ENCODE results near the gene NLGN3. TPM values are rescaled to one million over a fixed set of nuclear protein-coding genes. Genes with fewer than 3 reads are reported as not detected.

Gene NLGN3
- total RNA-seq, 1 experiment from 2014 or later: 0.28 TPM

DNA sequence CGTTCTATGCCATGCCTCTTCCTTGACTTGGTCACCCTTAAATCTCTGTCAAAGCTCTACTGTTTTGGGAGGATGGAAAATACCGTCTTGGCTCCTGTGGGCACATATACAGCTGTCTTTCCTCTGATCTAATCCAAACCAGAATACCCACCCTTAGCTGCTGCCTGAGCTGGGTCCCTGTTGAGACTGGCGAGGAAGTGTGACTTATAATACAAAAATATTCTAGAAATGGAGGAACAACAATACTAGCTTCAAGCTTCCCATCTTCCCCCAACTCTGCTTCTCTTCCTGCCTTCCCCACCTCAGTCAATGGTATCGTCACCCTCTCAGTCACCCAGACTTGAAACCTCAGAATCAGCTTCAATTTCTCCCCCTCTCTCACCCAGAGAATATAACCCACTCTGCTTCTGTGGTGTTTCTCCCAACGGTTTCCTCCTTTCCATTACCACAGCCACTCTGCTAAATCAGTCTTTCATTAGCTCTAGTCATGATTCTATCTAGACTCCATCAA, 32.7 kb upstream of the NLGN3 start:
- TF ChIP-seq SIN3A (IDR thresholded peaks at IDR 0.05; ENCODE audit: borderline replicate concordance, insufficient read depth, low read depth, low read length): no peak
- no peak for TF ChIP-seq POLR2AphosphoS5 (IDR thresholded peaks at IDR 0.05; ENCODE audit: low read depth, low read length)
- TF ChIP-seq, protein P1, sequence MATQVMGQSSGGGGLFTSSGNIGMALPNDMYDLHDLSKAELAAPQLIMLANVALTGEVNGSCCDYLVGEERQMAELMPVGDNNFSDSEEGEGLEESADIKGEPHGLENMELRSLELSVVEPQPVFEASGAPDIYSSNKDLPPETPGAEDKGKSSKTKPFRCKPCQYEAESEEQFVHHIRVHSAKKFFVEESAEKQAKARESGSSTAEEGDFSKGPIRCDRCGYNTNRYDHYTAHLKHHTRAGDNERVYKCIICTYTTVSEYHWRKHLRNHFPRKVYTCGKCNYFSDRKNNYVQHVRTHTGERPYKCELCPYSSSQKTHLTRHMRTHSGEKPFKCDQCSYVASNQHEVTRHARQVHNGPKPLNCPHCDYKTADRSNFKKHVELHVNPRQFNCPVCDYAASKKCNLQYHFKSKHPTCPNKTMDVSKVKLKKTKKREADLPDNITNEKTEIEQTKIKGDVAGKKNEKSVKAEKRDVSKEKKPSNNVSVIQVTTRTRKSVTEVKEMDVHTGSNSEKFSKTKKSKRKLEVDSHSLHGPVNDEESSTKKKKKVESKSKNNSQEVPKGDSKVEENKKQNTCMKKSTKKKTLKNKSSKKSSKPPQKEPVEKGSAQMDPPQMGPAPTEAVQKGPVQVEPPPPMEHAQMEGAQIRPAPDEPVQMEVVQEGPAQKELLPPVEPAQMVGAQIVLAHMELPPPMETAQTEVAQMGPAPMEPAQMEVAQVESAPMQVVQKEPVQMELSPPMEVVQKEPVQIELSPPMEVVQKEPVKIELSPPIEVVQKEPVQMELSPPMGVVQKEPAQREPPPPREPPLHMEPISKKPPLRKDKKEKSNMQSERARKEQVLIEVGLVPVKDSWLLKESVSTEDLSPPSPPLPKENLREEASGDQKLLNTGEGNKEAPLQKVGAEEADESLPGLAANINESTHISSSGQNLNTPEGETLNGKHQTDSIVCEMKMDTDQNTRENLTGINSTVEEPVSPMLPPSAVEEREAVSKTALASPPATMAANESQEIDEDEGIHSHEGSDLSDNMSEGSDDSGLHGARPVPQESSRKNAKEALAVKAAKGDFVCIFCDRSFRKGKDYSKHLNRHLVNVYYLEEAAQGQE (IDR thresholded peaks at IDR 0.05; ENCODE audit: insufficient read depth in 1 of 2, low read depth in 2 of 2, low read length in 1 of 2): no peak
- TF ChIP-seq TCF7L2 (IDR thresholded peaks at IDR 0.05; ENCODE audit: low read depth, low read length): no peak
- no peak for TF ChIP-seq CTCF (IDR thresholded peaks at IDR 0.05)
- DNase-seq (ENCODE audit: low read depth, low spot score) (no peak), ATAC-seq (no peak)
- BruUV-seq (replicated peaks): no TSS peak
- ChIA-PET POLR2A (no interaction called here), CTCF (interaction anchor here (0.8 kb wide), 1 partner anchor 19 kb away, joined by 14 read pairs; no protein-coding TSS in a partner anchor)
- H3K27ac ChIP-seq (ENCODE audit: low read length): no peak overlapping the region
- H3K27me3 ChIP-seq (ENCODE audit: control insufficient read depth, insufficient read depth, low read length): no peaks in the 10 kb centered on the region
- no peaks in the 10 kb centered on the region for H3K4me1 ChIP-seq (ENCODE audit: control insufficient read depth, insufficient read depth, low read length)
- no peaks in the 10 kb centered on the region for H3K9me3 ChIP-seq (ENCODE audit: control insufficient read depth, insufficient read depth, low read depth, low read length)
- intact Hi-C loops (cut with micrococcal nuclease; ENCODE audit: unreplicated experiment) (no loop called here), in situ Hi-C loops (cut with HindIII; ENCODE audit: low pct_unique_long_range_greater_than_20kb, low sequenced_read_pairs) (no loop called here)
- H3K36me3 ChIP-seq (ENCODE audit: control insufficient read depth, insufficient read depth, low read length): no peaks in the 10 kb centered on the region
- no peak overlapping the region for H3K4me3 ChIP-seq (ENCODE audit: low read depth in 2 of 2, low read length in 2 of 2)

- ATAC-seq: no peak
- DNase-seq (ENCODE audit: low read depth, low spot score): no peak
- H3K4me1 ChIP-seq (ENCODE audit: control insufficient read depth, insufficient read depth, low read length): peaks cover 5% of the 10 kb centered on the region
- no peaks in the 10 kb centered on the region for H3K36me3 ChIP-seq (ENCODE audit: control insufficient read depth, insufficient read depth, low read length)
- H3K27me3 ChIP-seq (ENCODE audit: control insufficient read depth, insufficient read depth, low read length): no peaks in the 10 kb centered on the region
- no peak overlapping the region for H3K27ac ChIP-seq (ENCODE audit: low read length)
- TF ChIP-seq, protein P1 (IDR thresholded peaks at IDR 0.05; ENCODE audit: insufficient read depth in 1 of 2, low read depth in 2 of 2, low read length in 1 of 2): no peak
- TF ChIP-seq CTCF (IDR thresholded peaks at IDR 0.05) (no peak), POLR2AphosphoS5 (IDR thresholded peaks at IDR 0.05; ENCODE audit: low read depth, low read length) (no peak), SIN3A (IDR thresholded peaks at IDR 0.05; ENCODE audit: borderline replicate concordance, insufficient read depth, low read depth, low read length) (no peak), TCF7L2 (IDR thresholded peaks at IDR 0.05; ENCODE audit: low read depth, low read length) (no peak)
- no TSS peak for BruUV-seq (replicated peaks)
- no peak overlapping the region for H3K4me3 ChIP-seq (ENCODE audit: low read depth in 2 of 2, low read length in 2 of 2)
- CTCF ChIA-PET: no interaction called here
- H3K9me3 ChIP-seq (ENCODE audit: control insufficient read depth, insufficient read depth, low read depth, low read length): no peaks in the 10 kb centered on the region
- in situ Hi-C loops (cut with HindIII; ENCODE audit: low pct_unique_long_range_greater_than_20kb, low sequenced_read_pairs) (no loop called here), intact Hi-C loops (cut with micrococcal nuclease; ENCODE audit: unreplicated experiment) (no loop called here)
- POLR2A ChIA-PET: no interaction called here
Measured at GRCh38 chrX:71117358-71117757, 27.3 kb upstream of the NLGN3 start.

Measured in Panc1 (cell line).